ENCODE measurements around the gene RBM45. TPM values are rescaled to one million over a fixed set of nuclear protein-coding genes. Genes with fewer than 3 reads are reported as not detected.
A peak's percentile ranks its signal among the peaks of the same experiment; 100 is the strongest.

Gene RBM45
- total RNA-seq (10 to 100 TPM; 11.5 to 15.2 TPM), polyA plus RNA-seq (ENCODE audit: insufficient read length in 6 of 6) (10 to 100 TPM; 22.4 to 29.4 (median 26.0) TPM)
- long read RNA-seq, donor 1, partial matches to known transcripts: 0 of 2 reads
- long read RNA-seq, donor 1, other reads (novel, unspliced or antisense): 0 of 2 reads
- long read RNA-seq, donor 2, partial matches to known transcripts: 0 of 2 reads
- long read RNA-seq, donor 2, other reads (novel, unspliced or antisense): 0 of 2 reads
- long read RNA-seq, donor 3, transcript RBM45-201 (10 exons, 1,785 nt): major isoform, 6 of 8 reads
- long read RNA-seq, donor 3, partial matches to known transcripts: 0 of 8 reads
- long read RNA-seq, donor 3, other reads (novel, unspliced or antisense): 0 of 8 reads
- long read RNA-seq, donor 4, partial matches to known transcripts: 1 of 7 reads
- long read RNA-seq, donor 4, other reads (novel, unspliced or antisense): 3 of 7 reads
- long read RNA-seq, donor 5, partial matches to known transcripts: 0 of 3 reads
- long read RNA-seq, donor 5, other reads (novel, unspliced or antisense): 0 of 3 reads
- long read RNA-seq, donor 6, partial matches to known transcripts: 5 of 10 reads
- long read RNA-seq, donor 6, other reads (novel, unspliced or antisense): 0 of 10 reads
- long read RNA-seq, donor 7, partial matches to known transcripts: 0 of 3 reads
- long read RNA-seq, donor 7, other reads (novel, unspliced or antisense): 0 of 3 reads
- long read RNA-seq, donor 8: 0 reads
- long read RNA-seq, donor 9: 0 reads
- long read RNA-seq, donor 10, partial matches to known transcripts: 0 of 5 reads
- long read RNA-seq, donor 10, other reads (novel, unspliced or antisense): 0 of 5 reads
- long read RNA-seq, donor 11, partial matches to known transcripts: 0 of 2 reads
- long read RNA-seq, donor 11, other reads (novel, unspliced or antisense): 0 of 2 reads
- long read RNA-seq, donor 12, partial matches to known transcripts: 0 of 4 reads
- long read RNA-seq, donor 12, other reads (novel, unspliced or antisense): 0 of 4 reads

GRCh38 chr2:178112202-178113152, at the start of gene RBM45:
Gene RBM45 (plus strand): TSS chr2:178112437. CDS start chr2:178112547, 110 bp downstream.
- Histone ChIP-seq H3K9me3 (no peaks in the 10 kb centered on the region), H3K4me1 (peaks cover 4 to 14% of the 10 kb centered on the region in 2 donors), H3K4me3 (peak within 1 kb of the TSS; percentile 88 to 91), H3K27ac (peak within 1 kb of the TSS; percentile 67 to 84), H3K27me3 (no peaks in the 10 kb centered on the region), H3K36me3 (no peaks in the 10 kb centered on the region)
- DNase-seq: peak; percentile 86 to 99 (median 92)
- ATAC-seq: peak; percentile 99
- intact Hi-C loops (cut with DNase I): no loop called here
- TF ChIP-seq CTCF (IDR thresholded peaks at IDR 0.05): peak; percentile 96 to 98

- intact Hi-C loops (cut with DNase I): no loop called here
- no peak for ATAC-seq
- Histone ChIP-seq H3K4me1 (no peaks in the 10 kb centered on the region), H3K36me3 (no peaks in the 10 kb centered on the region), H3K4me3 (no peak overlapping the region), H3K27ac (no peak overlapping the region), H3K27me3 (peaks cover 4 to 6% of the 10 kb centered on the region in 2 donors), H3K9me3 (no peaks in the 10 kb centered on the region)
- TF ChIP-seq CTCF (IDR thresholded peaks at IDR 0.05): no peak
- DNase-seq: no peak
Observed at GRCh38 chr2:178066324-178066723, 45.9 kb upstream of the RBM45 start.

- DNase-seq: no peak
- H3K4me3 ChIP-seq: no peak overlapping the region
- intact Hi-C loops (cut with DNase I): no loop called here
- no peak for ATAC-seq
- no peaks in the 10 kb centered on the region for H3K36me3 ChIP-seq
- H3K27me3 ChIP-seq: peaks cover 4 to 14% of the 10 kb centered on the region in 2 donors
- no peak for TF ChIP-seq CTCF (IDR thresholded peaks at IDR 0.05)
- no peaks in the 10 kb centered on the region for H3K9me3 ChIP-seq
- peaks cover 0 to 1% of the 10 kb centered on the region in 2 donors for H3K4me1 ChIP-seq
- no peak overlapping the region for H3K27ac ChIP-seq
Observed at GRCh38 chr2:178066890-178067669, 45.2 kb upstream of the RBM45 start.

GRCh38 chr2:178068823-178069454, 43.3 kb upstream of the RBM45 start:
- ATAC-seq: no peak
- no peak for DNase-seq
- no peaks in the 10 kb centered on the region for H3K36me3 ChIP-seq
- peaks cover 4 to 32% of the 10 kb centered on the region in 2 donors for H3K27me3 ChIP-seq
- no peaks in the 10 kb centered on the region for H3K9me3 ChIP-seq
- peaks cover 0 to 13% of the 10 kb centered on the region in 2 donors for H3K4me1 ChIP-seq
- TF ChIP-seq CTCF (IDR thresholded peaks at IDR 0.05): no peak
- intact Hi-C loops (cut with DNase I): no loop called here
- H3K4me3 ChIP-seq: no peak overlapping the region
- no peak overlapping the region for H3K27ac ChIP-seq
